Measurements from ENCODE around the gene METTL27.

DNA sequence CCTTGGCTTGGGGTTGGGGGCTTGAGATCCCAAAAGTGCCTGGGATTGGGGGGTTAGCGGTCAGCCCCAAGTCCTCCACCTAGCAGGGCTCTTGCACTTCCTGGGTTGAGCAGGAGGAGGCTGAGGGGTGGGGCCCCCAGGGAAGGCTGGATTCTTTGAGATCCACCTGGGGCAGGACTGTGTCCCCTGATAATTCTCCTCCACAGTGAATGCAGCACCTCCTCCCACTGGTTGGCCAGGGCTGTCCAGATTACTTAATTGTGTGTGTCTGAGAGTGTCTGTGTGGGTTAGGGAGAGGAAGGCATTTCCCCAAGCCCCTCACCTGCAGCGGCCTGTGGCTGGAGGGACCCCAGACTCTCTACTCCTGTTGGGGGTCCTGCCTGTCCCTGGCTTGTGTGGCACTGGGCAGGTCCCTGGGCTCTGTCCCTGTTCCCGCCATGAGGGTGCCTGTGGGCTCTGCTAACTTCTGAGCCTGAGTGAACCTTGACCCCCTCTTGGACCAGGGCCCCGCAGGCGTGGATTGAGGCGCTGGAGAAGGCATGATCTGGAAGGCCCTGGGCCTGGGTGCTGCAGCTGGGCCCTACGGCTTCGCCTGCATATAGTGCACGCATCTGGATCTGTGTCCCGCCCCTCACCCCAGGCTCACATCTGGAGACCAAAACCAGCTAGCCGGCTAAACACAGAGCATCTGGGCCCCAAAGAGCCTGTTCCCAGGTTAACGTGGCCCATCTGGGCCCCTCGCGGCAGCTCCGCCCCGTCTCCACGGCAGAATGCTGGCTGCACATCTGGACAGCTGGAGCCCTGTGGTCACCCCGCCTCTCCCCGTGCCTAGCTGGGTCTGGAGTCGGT lies 29.1 kb upstream of the METTL27 start:
- TF ChIP-seq, protein P1, sequence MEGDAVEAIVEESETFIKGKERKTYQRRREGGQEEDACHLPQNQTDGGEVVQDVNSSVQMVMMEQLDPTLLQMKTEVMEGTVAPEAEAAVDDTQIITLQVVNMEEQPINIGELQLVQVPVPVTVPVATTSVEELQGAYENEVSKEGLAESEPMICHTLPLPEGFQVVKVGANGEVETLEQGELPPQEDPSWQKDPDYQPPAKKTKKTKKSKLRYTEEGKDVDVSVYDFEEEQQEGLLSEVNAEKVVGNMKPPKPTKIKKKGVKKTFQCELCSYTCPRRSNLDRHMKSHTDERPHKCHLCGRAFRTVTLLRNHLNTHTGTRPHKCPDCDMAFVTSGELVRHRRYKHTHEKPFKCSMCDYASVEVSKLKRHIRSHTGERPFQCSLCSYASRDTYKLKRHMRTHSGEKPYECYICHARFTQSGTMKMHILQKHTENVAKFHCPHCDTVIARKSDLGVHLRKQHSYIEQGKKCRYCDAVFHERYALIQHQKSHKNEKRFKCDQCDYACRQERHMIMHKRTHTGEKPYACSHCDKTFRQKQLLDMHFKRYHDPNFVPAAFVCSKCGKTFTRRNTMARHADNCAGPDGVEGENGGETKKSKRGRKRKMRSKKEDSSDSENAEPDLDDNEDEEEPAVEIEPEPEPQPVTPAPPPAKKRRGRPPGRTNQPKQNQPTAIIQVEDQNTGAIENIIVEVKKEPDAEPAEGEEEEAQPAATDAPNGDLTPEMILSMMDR (IDR thresholded peaks at IDR 0.05; ENCODE audit: insufficient read depth, low read length, poor library complexity, severe bottlenecking), result no peak
- no peak for TF ChIP-seq EZH2phosphoT487 (conservative IDR thresholded peaks at IDR 0.05; ENCODE audit: low read length)

All from SU-DHL-6 (cell line).